Erythroblast (primary cell): Measurements from ENCODE around the gene HABP2.

Experiments used
- DNase-seq, 2 experiments: peaks; one replicate each; lab custom pipeline; 2025; lab: John Stamatoyannopoulos, UW
- GATA1 ChIP-seq: IDR thresholded peaks from 2 replicates; pipeline ENCODE4 v1.6.1; 2011; ENCODE audit warnings: low read depth, mild to moderate bottlenecking, control low read depth, low read length, moderate library complexity
- POLR2A ChIP-seq: IDR thresholded peaks from 2 replicates; pipeline ENCODE4 v1.6.1; 2011; ENCODE audit warnings: mild to moderate bottlenecking, low read length

Gene HABP2

GRCh38 chr10:113552701-113553100, at the start of gene HABP2:
Gene HABP2 (plus strand): TSS chr10:113553053. CDS start chr10:113553122, 69 bp downstream.
- no peak for TF ChIP-seq GATA1
- DNase-seq = no peak

GRCh38 chr10:113503930-113504329, 48.9 kb upstream of the HABP2 start:
- TF ChIP-seq POLR2A (no peak), GATA1 (no peak)
- DNase-seq = no peak

GRCh38 chr10:113504423-113504822, 48.4 kb upstream of the HABP2 start:
- DNase-seq = no peak
- no peak for TF ChIP-seq GATA1

GRCh38 chr10:113506476-113506875, 46.4 kb upstream of the HABP2 start:
- no peak for TF ChIP-seq POLR2A
- TF ChIP-seq GATA1 = no peak
- DNase-seq = no peak

- no peak for TF ChIP-seq GATA1
- no peak for TF ChIP-seq POLR2A
Measured at GRCh38 chr10:113511419-113511818, 41.4 kb upstream of the HABP2 start.

GRCh38 chr10:113515161-113515560, 37.7 kb upstream of the HABP2 start:
- TF ChIP-seq GATA1 (no peak), POLR2A (no peak)
- no peak for DNase-seq

More at GRCh38 chr10:113511419-113511818, 41.4 kb upstream of the HABP2 start:
- DNase-seq = no peak

- no peak for DNase-seq
- TF ChIP-seq POLR2A (no peak), GATA1 (no peak)
Measured at GRCh38 chr10:113515601-113516000, 37.3 kb upstream of the HABP2 start.

- no peak for DNase-seq
- TF ChIP-seq GATA1 (no peak), POLR2A (no peak)
Measured at GRCh38 chr10:113516061-113516460, 36.8 kb upstream of the HABP2 start.

GRCh38 chr10:113517165-113517900, 35.5 kb upstream of the HABP2 start:
- no peak for TF ChIP-seq GATA1
- no peak for TF ChIP-seq POLR2A
- no peak for DNase-seq

GRCh38 chr10:113517901-113518260, 35.0 kb upstream of the HABP2 start:
- no peak for TF ChIP-seq GATA1
- TF ChIP-seq POLR2A = no peak
- DNase-seq = no peak

- TF ChIP-seq GATA1 = no peak
- no peak for TF ChIP-seq POLR2A
- no peak for DNase-seq
Measured at GRCh38 chr10:113518415-113518814, 34.4 kb upstream of the HABP2 start.

- no peak for DNase-seq
- TF ChIP-seq GATA1 (no peak), POLR2A (no peak)
Measured at GRCh38 chr10:113518816-113519591, 33.8 kb upstream of the HABP2 start.

- TF ChIP-seq POLR2A (no peak), GATA1 (no peak)
- DNase-seq = no peak
Measured at GRCh38 chr10:113519681-113520115, 33.2 kb upstream of the HABP2 start.

GRCh38 chr10:113520261-113520660, 32.6 kb upstream of the HABP2 start:
- TF ChIP-seq POLR2A (no peak), GATA1 (no peak)
- DNase-seq = no peak
